Breast epithelium (tissue), 3 donors: Measurements from ENCODE around the gene C19orf12.

Source experiments
- CTCF ChIP-seq, 3 donors: fragments of 450-650 bp; IDR thresholded peaks; one replicate each; pipeline ENCODE4 v1.5.1; 2016 to 2017; ENCODE audit warnings: antibody characterized with exemption in 3 of 3, mild to moderate bottlenecking in 3 of 3, moderate library complexity in 3 of 3
- POLR2A ChIP-seq: fragments of 450-650 bp; IDR thresholded peaks from one replicate; pipeline ENCODE4 v1.6.1; 2016; ENCODE audit warnings: antibody characterized with exemption, mild to moderate bottlenecking, moderate library complexity
- POLR2AphosphoS5 ChIP-seq, 3 donors: sonication (generic); formaldehyde crosslinking; IDR thresholded peaks; one replicate each; pipeline ENCODE4 v1.6.1; 2017; ENCODE audit warnings: antibody characterized with exemption in 3 of 3

DNA sequence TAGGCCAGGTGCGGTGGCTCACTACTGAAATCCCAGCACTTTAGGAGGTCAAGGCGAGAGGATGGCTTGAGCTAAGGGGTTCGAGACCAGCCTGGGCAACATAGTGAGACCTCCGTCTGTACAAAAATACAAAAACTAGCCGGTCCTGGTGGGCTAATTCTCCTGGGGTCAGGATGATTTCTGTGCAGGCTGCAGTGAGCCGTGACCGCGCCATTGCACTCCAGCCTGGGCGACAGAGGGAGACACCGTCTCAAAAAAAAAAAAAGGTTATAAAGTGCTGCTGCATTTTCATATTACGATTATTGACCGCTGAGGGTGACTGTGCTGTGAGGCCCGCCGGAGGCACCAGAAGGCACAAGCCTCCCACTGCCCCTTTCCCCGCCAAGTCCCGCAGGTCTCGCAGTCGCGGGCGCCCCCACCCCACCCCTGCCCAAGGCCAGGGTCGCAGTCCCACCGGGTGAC lies 50.3 kb downstream of the C19orf12 start:
- TF ChIP-seq CTCF (IDR thresholded peaks at IDR 0.05) (no peak), POLR2A (no peak), POLR2AphosphoS5 (IDR thresholded peaks at IDR 0.05) (no peak)
